Cardiac muscle cell (in vitro differentiated cells and primary cell): Measurements from ENCODE around the gene HYDIN. TPM values are rescaled to one million over a fixed set of nuclear protein-coding genes. Genes with fewer than 3 reads are reported as not detected.

Source experiments
- DNase-seq, 2 donors: peaks; one replicate each; pipeline versions ENCODE4 v3.0.0 to v3.0.0-alpha.2; 2010 to 2017; ENCODE audit warnings: low read depth in 1 of 2, low spot score in 1 of 2
- H3K27ac ChIP-seq: fragments of 200-600 bp; sonication (generic); 2 replicates; pipeline ENCODE4 v1.5.1; 2016
- H3K27me3 ChIP-seq: fragments of 200-600 bp; sonication (generic); 2 replicates; pipeline ENCODE4 v1.6.0; 2016; ENCODE audit warnings: control low read depth
- H3K36me3 ChIP-seq: fragments of 200-600 bp; sonication (generic); 2 replicates; pipeline ENCODE4 v1.5.1; 2016; ENCODE audit warnings: control low read depth
- H3K4me1 ChIP-seq: fragments of 200-600 bp; sonication (generic); 2 replicates; pipeline ENCODE4 v1.8.1; 2017; ENCODE audit warnings: low read depth, mild to moderate bottlenecking, mixed run types
- H3K4me3 ChIP-seq: fragments of 200-600 bp; sonication (generic); 2 replicates; pipeline ENCODE4 v1.5.1; 2016; ENCODE audit warnings: mild to moderate bottlenecking
- H3K9me3 ChIP-seq: fragments of 200-600 bp; sonication (generic); 2 replicates; pipeline ENCODE4 v1.5.1; 2017; ENCODE audit warnings: low read depth, mild to moderate bottlenecking, control low read depth
- CTCF ChIP-seq: IDR thresholded peaks from 2 replicates; pipeline ENCODE4 v1.5.1; 2012; ENCODE audit warnings: low read depth, mild to moderate bottlenecking, low read length
- polyA plus RNA-seq: library from polyadenylated mRNA; unstranded; fragments of >200 nt; fragmentation: Nextera tagmentation; extraction: Ambion mirVana; gene quantifications from 2 replicates; pipeline ENCODE4 v1.2.1, GENCODE V29; 2016
- total RNA-seq: library from RNA; depleted of rRNA; stranded (reverse); fragments of >200 nt; gene quantifications from 2 replicates; pipeline ENCODE4 v1.2.3, GENCODE V29; 2016

HYDIN gene
- total and polyA plus RNA-seq, 2 experiments from 2014 or later: 1.8 to 2.0 TPM

GRCh38 chr16:70786020-70786755 is 444.3 kb downstream of the HYDIN start:
- Histone ChIP-seq H3K4me1 (peaks cover 12% of the 10 kb centered on the region), H3K27me3 (no peaks in the 10 kb centered on the region), H3K4me3 (no peak overlapping the region), H3K27ac (no peak overlapping the region), H3K36me3 (peaks cover 17% of the 10 kb centered on the region), H3K9me3 (no peaks in the 10 kb centered on the region)
- no peak for TF ChIP-seq CTCF
- no peak for DNase-seq

GRCh38 chr16:70784692-70785555 is 445.6 kb downstream of the HYDIN start:
- Histone ChIP-seq H3K4me1 (no peaks in the 10 kb centered on the region), H3K27ac (no peak overlapping the region), H3K36me3 (peaks cover 24% of the 10 kb centered on the region), H3K4me3 (no peak overlapping the region), H3K9me3 (no peaks in the 10 kb centered on the region), H3K27me3 (no peaks in the 10 kb centered on the region)
- no peak for DNase-seq
- TF ChIP-seq CTCF: no peak

- Histone ChIP-seq H3K9me3 (no peaks in the 10 kb centered on the region), H3K36me3 (peaks cover 29% of the 10 kb centered on the region), H3K27ac (no peak overlapping the region), H3K27me3 (no peaks in the 10 kb centered on the region), H3K4me1 (no peaks in the 10 kb centered on the region), H3K4me3 (no peak overlapping the region)
- DNase-seq: no peak
- TF ChIP-seq CTCF: no peak
Measured at GRCh38 chr16:70782237-70782636, 448.3 kb downstream of the HYDIN start.

- no peak for TF ChIP-seq CTCF
- H3K9me3 ChIP-seq: no peaks in the 10 kb centered on the region
- H3K4me1 ChIP-seq: no peaks in the 10 kb centered on the region
- peaks cover 29% of the 10 kb centered on the region for H3K36me3 ChIP-seq
- no peaks in the 10 kb centered on the region for H3K27me3 ChIP-seq
- DNase-seq: no peak
- H3K4me3 ChIP-seq: no peak overlapping the region
- H3K27ac ChIP-seq: no peak overlapping the region
Measured at GRCh38 chr16:70781800-70782199, 448.7 kb downstream of the HYDIN start.

GRCh38 chr16:70780546-70780945 is 450.0 kb downstream of the HYDIN start:
- H3K27ac ChIP-seq: no peak overlapping the region
- no peaks in the 10 kb centered on the region for H3K9me3 ChIP-seq
- peaks cover 29% of the 10 kb centered on the region for H3K36me3 ChIP-seq
- no peak overlapping the region for H3K4me3 ChIP-seq
- DNase-seq: no peak
- TF ChIP-seq CTCF: no peak
- H3K27me3 ChIP-seq: no peaks in the 10 kb centered on the region
- no peaks in the 10 kb centered on the region for H3K4me1 ChIP-seq
